ENCODE results near the gene TCIRG1.

TCIRG1 gene

GRCh38 chr11:68051191-68052136, 12.6 kb downstream of the TCIRG1 start:
- DNase-seq (ENCODE audit: extremely low read depth, insufficient read length): no peak
- H3K36me3 ChIP-seq (ENCODE audit: control insufficient read depth, insufficient read depth, low read length): peaks cover 55% of the 10 kb centered on the region
- no peak overlapping the region for H3K4me3 ChIP-seq (replicated peaks; ENCODE audit: low read depth, low read length)
- no peaks in the 10 kb centered on the region for H3K27me3 ChIP-seq (replicated peaks; ENCODE audit: control insufficient read depth, insufficient read depth, low read length)
- no peak for TF ChIP-seq CTCF (IDR thresholded peaks at IDR 0.05; ENCODE audit: insufficient read depth, low read length, poor library complexity, severe bottlenecking)

GRCh38 chr11:68052137-68052873, 13.5 kb downstream of the TCIRG1 start:
- TF ChIP-seq CTCF (IDR thresholded peaks at IDR 0.05; ENCODE audit: insufficient read depth, low read length, poor library complexity, severe bottlenecking): no peak
- DNase-seq (ENCODE audit: extremely low read depth, insufficient read length): no peak
- Histone ChIP-seq H3K27me3 (replicated peaks; ENCODE audit: control insufficient read depth, insufficient read depth, low read length) (no peaks in the 10 kb centered on the region), H3K4me3 (replicated peaks; ENCODE audit: low read depth, low read length) (no peak overlapping the region), H3K36me3 (ENCODE audit: control insufficient read depth, insufficient read depth, low read length) (peaks cover 50% of the 10 kb centered on the region)

- no peak for TF ChIP-seq CTCF (IDR thresholded peaks at IDR 0.05; ENCODE audit: insufficient read depth, low read length, poor library complexity, severe bottlenecking)
- Histone ChIP-seq H3K36me3 (ENCODE audit: control insufficient read depth, insufficient read depth, low read length) (peaks cover 43% of the 10 kb centered on the region), H3K4me3 (replicated peaks; ENCODE audit: low read depth, low read length) (no peak overlapping the region), H3K27me3 (replicated peaks; ENCODE audit: control insufficient read depth, insufficient read depth, low read length) (no peaks in the 10 kb centered on the region)
- DNase-seq (ENCODE audit: extremely low read depth, insufficient read length): no peak
Observed at GRCh38 chr11:68053117-68053516, 14.3 kb downstream of the TCIRG1 start.

GRCh38 chr11:68053981-68054812, 15.4 kb downstream of the TCIRG1 start:
- no peak for TF ChIP-seq CTCF (IDR thresholded peaks at IDR 0.05; ENCODE audit: insufficient read depth, low read length, poor library complexity, severe bottlenecking)
- H3K4me3 ChIP-seq (replicated peaks; ENCODE audit: low read depth, low read length): no peak overlapping the region
- H3K36me3 ChIP-seq (ENCODE audit: control insufficient read depth, insufficient read depth, low read length): peaks cover 37% of the 10 kb centered on the region
- no peaks in the 10 kb centered on the region for H3K27me3 ChIP-seq (replicated peaks; ENCODE audit: control insufficient read depth, insufficient read depth, low read length)
- no peak for DNase-seq (ENCODE audit: extremely low read depth, insufficient read length)

All from GM06990 (cell line).